H1 (cell line): Measurements from ENCODE around the gene MRPL52. TPM values are rescaled to one million over a fixed set of nuclear protein-coding genes. Genes with fewer than 3 reads are reported as not detected.

Experiments
- BRCA1 ChIP-seq: IDR thresholded peaks from 2 replicates; pipeline ENCODE4 v1.6.1; 2012; ENCODE audit warnings: low read depth, low read length, improper control_type of control experiment
- TEAD4 ChIP-seq: IDR thresholded peaks from 2 replicates; pipeline ENCODE4 v1.6.1; 2012; ENCODE audit warnings: low read depth, low read length, inconsistent platforms, mixed read lengths
- polyA plus RNA-seq, 7 experiments: library from polyadenylated mRNA; depleted of rRNA in 3 of 7; stranded (reverse) in 5 of 7; unstranded in 2 of 7; fragments of >200 nt in 5 of 7; fragments of 200-250 nt in 2 of 7; gene quantifications; 1 replicate in 5 of 7; 2 replicates in 1 of 7; 4 replicates in 1 of 7; pipeline versions ENCODE4 v1.2.1 to v1.2.3, GENCODE V29; 2011 to 2013; ENCODE audit warnings: missing spikeins in 2 of 7, mixed read lengths in 2 of 7
- total RNA-seq: library from RNA; stranded (reverse); fragmentation: NEBNext Ultra II Directional; extraction: Animal tissue kit (Norgen Biotek cat#: 25700); gene quantifications from 2 replicates; pipeline ENCODE4 v1.2.1, GENCODE V29; 2021
- TF ChIP-seq, protein P1 (sequence below): IDR thresholded peaks from 2 replicates; pipeline ENCODE4 v1.6.1; 2012; ENCODE audit warnings: low read length, inconsistent platforms

MRPL52 gene
- total and polyA plus RNA-seq, 2 of the 8 experiments (the other 6 are each of a cell fraction or from before 2014, with no cell fraction given) = 70.5 to 176 TPM

DNA sequence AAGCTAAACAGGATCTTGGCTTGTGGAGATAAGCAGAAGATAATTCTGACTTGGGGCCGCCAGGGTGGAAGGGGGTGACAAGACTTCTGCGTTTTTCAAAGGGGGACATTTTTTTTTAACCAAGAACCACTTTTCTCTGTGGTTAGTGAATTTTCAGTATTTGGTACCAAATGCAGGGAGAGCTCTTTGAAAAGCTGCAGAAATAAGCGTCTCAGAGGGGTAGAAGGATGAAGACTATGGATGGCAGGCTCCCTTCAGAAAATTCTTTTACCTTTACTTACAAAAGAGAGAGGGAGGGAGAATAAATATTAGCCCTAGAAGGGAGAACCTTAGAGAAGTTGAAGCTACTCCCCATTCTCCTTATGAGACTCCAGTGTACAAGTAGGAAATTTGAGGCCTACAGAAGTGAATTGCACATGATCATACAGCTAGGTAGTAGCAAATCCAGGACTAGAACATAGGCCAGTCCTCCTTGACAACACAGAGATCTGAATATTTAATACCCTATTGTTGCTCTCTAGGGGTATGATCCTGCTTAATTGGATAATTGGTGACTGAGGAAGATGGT is 840 bp downstream of the MRPL52 start (continued):
- TF ChIP-seq TEAD4 (no peak), BRCA1 (no peak)
- TF ChIP-seq, protein P1, sequence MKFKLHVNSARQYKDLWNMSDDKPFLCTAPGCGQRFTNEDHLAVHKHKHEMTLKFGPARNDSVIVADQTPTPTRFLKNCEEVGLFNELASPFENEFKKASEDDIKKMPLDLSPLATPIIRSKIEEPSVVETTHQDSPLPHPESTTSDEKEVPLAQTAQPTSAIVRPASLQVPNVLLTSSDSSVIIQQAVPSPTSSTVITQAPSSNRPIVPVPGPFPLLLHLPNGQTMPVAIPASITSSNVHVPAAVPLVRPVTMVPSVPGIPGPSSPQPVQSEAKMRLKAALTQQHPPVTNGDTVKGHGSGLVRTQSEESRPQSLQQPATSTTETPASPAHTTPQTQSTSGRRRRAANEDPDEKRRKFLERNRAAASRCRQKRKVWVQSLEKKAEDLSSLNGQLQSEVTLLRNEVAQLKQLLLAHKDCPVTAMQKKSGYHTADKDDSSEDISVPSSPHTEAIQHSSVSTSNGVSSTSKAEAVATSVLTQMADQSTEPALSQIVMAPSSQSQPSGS = no peak
